GM19239 (cell line): ENCODE results near the gene CAMTA1.
"Not testable (repeated sequence)": the region's sequence is repeated elsewhere in the genome, so short reads cannot be mapped to it uniquely, and the experiment has no call there.

Source experiments
- DNase-seq: peaks from one replicate; pipeline ENCODE4 v3.0.0; 2011; ENCODE audit warnings: low spot score; ENCODE audit not compliant: insufficient read length
- FAIRE-seq: peaks from 2 replicates; lab custom pipeline; 2011; peaks lifted over from hg19 to GRCh38; lab: Jason Lieb, UNC

CAMTA1 gene

GRCh38 chr1:7789828-7790227 is 1004.6 kb downstream of the CAMTA1 start:
- no peak for FAIRE-seq
- no peak for DNase-seq

- not testable (repeated sequence) for DNase-seq, FAIRE-seq
Measured at GRCh38 chr1:7791027-7791426, 1005.8 kb downstream of the CAMTA1 start.

GRCh38 chr1:7795406-7795805 is 1010.2 kb downstream of the CAMTA1 start:
- FAIRE-seq (no peak), DNase-seq (no peak)

GRCh38 chr1:7805460-7805859 is 1020.2 kb downstream of the CAMTA1 start:
- FAIRE-seq (no peak), DNase-seq (no peak)

DNA sequence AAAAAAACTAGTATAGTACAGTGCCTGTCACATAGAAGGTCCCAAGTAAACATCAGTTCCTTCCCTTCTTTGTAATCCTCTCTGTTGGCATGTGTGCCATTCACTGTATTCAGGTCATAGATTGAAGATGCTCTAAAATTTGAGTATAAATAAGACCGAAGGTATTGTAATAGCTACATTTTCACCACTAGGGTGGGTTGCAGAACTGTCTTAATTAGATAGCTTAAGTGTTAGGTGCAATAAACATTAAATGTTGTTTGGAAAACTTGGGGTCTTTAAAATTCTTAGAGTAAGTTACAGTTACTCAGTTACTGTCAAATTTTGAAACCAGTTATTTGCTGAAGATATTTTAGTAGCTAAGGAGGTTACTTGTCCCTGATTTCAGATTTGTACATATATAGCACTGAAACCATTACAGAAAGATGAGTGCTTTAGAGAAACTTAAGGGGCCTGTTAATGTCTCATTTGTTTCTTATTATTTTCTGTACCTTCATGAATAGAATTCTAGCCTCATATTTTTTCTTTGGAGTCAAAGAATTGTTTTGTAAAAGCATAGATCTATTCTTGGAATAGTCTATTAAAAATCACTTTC is 1023.1 kb downstream of the CAMTA1 start:
- DNase-seq (no peak), FAIRE-seq (no peak)

DNA sequence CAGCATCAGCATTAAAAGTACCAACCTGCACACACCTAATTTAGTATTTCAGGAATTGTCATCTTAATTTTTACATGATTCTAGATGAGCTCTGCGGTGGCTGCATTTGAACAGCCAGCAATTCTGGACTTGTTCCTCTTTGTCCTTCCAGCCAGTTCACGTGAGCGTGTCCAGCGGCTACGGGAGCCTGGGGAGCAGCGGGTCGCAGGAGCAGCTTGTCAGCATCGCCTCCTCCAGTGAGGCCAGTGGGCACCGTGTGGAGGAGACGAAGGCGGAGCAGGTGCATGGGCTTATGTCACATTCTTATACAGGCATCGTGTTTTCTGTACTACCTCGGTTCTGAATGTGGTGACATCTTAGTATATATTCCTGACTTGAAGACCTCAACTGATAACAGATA is 1024.5 kb downstream of the CAMTA1 start:
- FAIRE-seq (no peak), DNase-seq (no peak)

DNA sequence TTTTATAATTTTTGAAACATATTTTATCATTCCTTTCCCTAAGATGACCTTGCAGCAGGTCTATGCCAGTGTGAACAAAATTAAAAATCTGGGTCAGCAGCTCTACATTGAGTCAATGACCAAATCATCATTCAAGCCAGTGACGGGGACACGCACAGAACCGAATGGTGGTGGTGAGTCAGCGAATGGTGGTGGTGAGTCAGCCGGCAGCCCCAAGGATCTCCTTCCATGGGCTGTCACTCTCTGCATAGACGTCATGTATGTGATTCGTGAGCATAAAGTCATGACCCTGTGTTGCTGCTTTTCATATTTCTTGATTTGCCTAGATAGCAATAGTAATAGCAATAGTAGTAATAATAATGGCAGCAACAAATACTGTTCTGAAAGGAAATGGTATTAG is 1025.1 kb downstream of the CAMTA1 start:
- DNase-seq (no peak), FAIRE-seq (no peak)

DNA sequence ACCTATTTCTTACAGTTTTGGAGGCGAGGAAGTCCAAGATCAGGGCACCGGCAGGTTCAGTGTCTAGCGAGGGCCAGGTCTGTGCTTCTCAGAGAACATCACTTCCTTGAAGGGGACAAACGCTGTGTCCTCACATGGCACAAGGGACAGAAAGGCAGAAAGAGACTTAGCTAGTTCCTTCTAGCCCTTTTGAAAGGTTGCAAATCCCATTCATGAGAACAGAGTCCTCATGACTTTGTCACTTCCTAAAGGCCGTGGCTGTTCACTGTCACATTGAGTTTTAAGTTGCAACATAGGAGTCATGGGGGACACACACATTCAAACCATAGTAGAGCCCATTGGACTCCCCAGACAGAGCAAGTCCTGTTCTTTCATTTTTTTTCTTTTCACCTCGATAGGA is 1026.2 kb downstream of the CAMTA1 start:
- FAIRE-seq (no peak), DNase-seq (no peak)

GRCh38 chr1:7813677-7814373 is 1028.6 kb downstream of the CAMTA1 start:
- FAIRE-seq (no peak), DNase-seq (no peak)
